Amniotic stem cell (primary cell): Measurements from ENCODE around the gene MYO3A.

Experiments used
- DNase-seq: peaks from one replicate; lab custom pipeline; 2025; lab: John Stamatoyannopoulos, UW

MYO3A gene

GRCh38 chr10:26215396-26215934, 281.4 kb downstream of the MYO3A start:
- no peak for DNase-seq

GRCh38 chr10:26215935-26216584, 282.0 kb downstream of the MYO3A start:
- no peak for DNase-seq

- DNase-seq = no peak
Measured at GRCh38 chr10:26216585-26217395, 282.8 kb downstream of the MYO3A start, which contains the start of gene GAD2. Gene GAD2 (plus strand): TSS chr10:26216774. CDS start chr10:26216810, 36 bp downstream.

- no peak for DNase-seq
Measured at GRCh38 chr10:26217396-26218086, 283.5 kb downstream of the MYO3A start.

GRCh38 chr10:26219676-26220075, 285.6 kb downstream of the MYO3A start:
- no peak for DNase-seq

GRCh38 chr10:26220901-26221300, 286.9 kb downstream of the MYO3A start:
- DNase-seq = no peak

GRCh38 chr10:26221541-26221940, 287.5 kb downstream of the MYO3A start:
- no peak for DNase-seq

GRCh38 chr10:26222563-26222962, 288.5 kb downstream of the MYO3A start:
- DNase-seq = no peak

- DNase-seq = no peak
Measured at GRCh38 chr10:26225322-26225721, 291.3 kb downstream of the MYO3A start.

GRCh38 chr10:26227786-26228185, 293.8 kb downstream of the MYO3A start:
- DNase-seq = no peak

- DNase-seq = no peak
Measured at GRCh38 chr10:26232174-26232573, 298.1 kb downstream of the MYO3A start.

GRCh38 chr10:26235761-26236160, 301.7 kb downstream of the MYO3A start:
- no peak for DNase-seq

- DNase-seq = no peak
Measured at GRCh38 chr10:26238378-26238777, 304.3 kb downstream of the MYO3A start.

- DNase-seq = no peak
Measured at GRCh38 chr10:26242706-26243350, 308.8 kb downstream of the MYO3A start.

- no peak for DNase-seq
Measured at GRCh38 chr10:26243351-26243720, 309.3 kb downstream of the MYO3A start.

GRCh38 chr10:26249681-26250080, 315.7 kb downstream of the MYO3A start:
- DNase-seq = no peak

- no peak for DNase-seq
Measured at GRCh38 chr10:26251925-26252324, 317.9 kb downstream of the MYO3A start.

GRCh38 chr10:26254616-26255015, 320.6 kb downstream of the MYO3A start:
- no peak for DNase-seq

GRCh38 chr10:26259341-26259740, 325.3 kb downstream of the MYO3A start:
- DNase-seq = no peak
